SK-N-SH treated with all-trans-retinoic acid at 6 μM for 48 hours (cell line): ENCODE measurements around the gene C22orf31.
A peak's percentile ranks its signal among the peaks of the same experiment; 100 is the strongest.

Source experiments
- ATAC-seq: fragments of 200-7000 bp; cut with Tn5 transposase; 3 replicates; pipeline ENCODE4 v1.9.1; 2020; ENCODE audit warnings: mild to moderate bottlenecking, moderate library complexity
- ARNTL ChIP-seq: fragments of 450-650 bp; formaldehyde crosslinking; IDR thresholded peaks from 2 replicates; pipeline ENCODE4 v1.5.0; 2020; ENCODE audit warnings: low read depth, mild to moderate bottlenecking, moderate library complexity, borderline replicate concordance
- CREB5 ChIP-seq: fragments of 250-450 bp; sonication (Bioruptor Pico); IDR thresholded peaks from 2 replicates; pipeline ENCODE4 v1.5.1; 2020; ENCODE audit warnings: low read depth, mild to moderate bottlenecking, moderate library complexity
- CSRNP3 ChIP-seq: fragments of 250-450 bp; sonication (Bioruptor Pico); IDR thresholded peaks from 2 replicates; pipeline ENCODE4 v1.5.1; 2021; ENCODE audit warnings: mild to moderate bottlenecking, moderate library complexity
- GLIS3 ChIP-seq: fragments of 250-450 bp; sonication (Bioruptor Pico); IDR thresholded peaks from 2 replicates; pipeline ENCODE4 v1.5.0; 2020; ENCODE audit warnings: mild to moderate bottlenecking, moderate library complexity
- ISL1 ChIP-seq: fragments of 250-450 bp; sonication (Bioruptor Pico); IDR thresholded peaks from 2 replicates; pipeline ENCODE4 v2.1.2; 2022; ENCODE audit warnings: mild to moderate bottlenecking, moderate library complexity
- OSR1 ChIP-seq: fragments of 250-450 bp; sonication (Bioruptor Pico); IDR thresholded peaks from 2 replicates; pipeline ENCODE4 v1.8.0; 2022; ENCODE audit warnings: moderate library complexity, mild to moderate bottlenecking, inconsistent platforms
- PATZ1 ChIP-seq: fragments of 250-450 bp; sonication (Bioruptor Pico); IDR thresholded peaks from 2 replicates; pipeline ENCODE4 v1.8.0; 2020; ENCODE audit warnings: mild to moderate bottlenecking, moderate library complexity, borderline replicate concordance
- POU6F1 ChIP-seq: fragments of 250-450 bp; sonication (Bioruptor Pico); IDR thresholded peaks from 2 replicates; pipeline ENCODE4 v1.8.0; 2021; ENCODE audit warnings: low read depth, mild to moderate bottlenecking, moderate library complexity, borderline replicate concordance
- TCF4 ChIP-seq: fragments of 250-450 bp; sonication (Bioruptor Pico); IDR thresholded peaks from 2 replicates; pipeline ENCODE4 v1.8.0; 2021; ENCODE audit warnings: mild to moderate bottlenecking, moderate library complexity, borderline replicate concordance
- TSHZ2 ChIP-seq: fragments of 250-450 bp; sonication (Bioruptor Pico); IDR thresholded peaks from 2 replicates; pipeline ENCODE4 v1.5.0; 2020; ENCODE audit warnings: mild to moderate bottlenecking, moderate library complexity
- ZC3H10 ChIP-seq: fragments of 250-450 bp; sonication (Bioruptor Pico); IDR thresholded peaks from 2 replicates; pipeline ENCODE4 v1.5.1; 2021; ENCODE audit warnings: mild to moderate bottlenecking, moderate library complexity
- ZFP3 ChIP-seq: fragments of 250-450 bp; sonication (Bioruptor Pico); IDR thresholded peaks from 2 replicates; pipeline ENCODE4 v1.5.0; 2020; ENCODE audit warnings: mild to moderate bottlenecking, moderate library complexity
- ZNF8 ChIP-seq: fragments of 450-650 bp; formaldehyde crosslinking; IDR thresholded peaks from 2 replicates; pipeline ENCODE4 v1.5.0; 2020; ENCODE audit warnings: mild to moderate bottlenecking, moderate library complexity

C22orf31 gene

GRCh38 chr22:29032584-29032983 is 29.0 kb downstream of the C22orf31 start:
- TF ChIP-seq GLIS3 (CRISPR knock-in tag) (no peak), OSR1 (no peak), TSHZ2 (no peak), ZFP3 (CRISPR knock-in tag) (no peak), CSRNP3 (CRISPR knock-in tag) (no peak), POU6F1 (CRISPR knock-in tag) (no peak)
- no peak for ATAC-seq

- peak; percentile 3; the same call in 2 of the 3 replicates for ATAC-seq
- TF ChIP-seq ARNTL (no peak), OSR1 (no peak), CREB5 (no peak), PATZ1 (no peak), ZC3H10 (CRISPR knock-in tag) (no peak), TCF4 (CRISPR knock-in tag) (no peak), CSRNP3 (CRISPR knock-in tag) (no peak), ISL1 (CRISPR knock-in tag) (no peak)
Observed at GRCh38 chr22:29032014-29032475, 29.6 kb downstream of the C22orf31 start.

GRCh38 chr22:29031227-29032011 is 30.2 kb downstream of the C22orf31 start:
- TF ChIP-seq CREB5 (peak; percentile 55; the same call in 1 of the 2 replicates), ZNF8 (CRISPR knock-in tag) (no peak), ISL1 (CRISPR knock-in tag) (0 out of 2 replicates have a peak, but pooled peaks have one; percentile 26), PATZ1 (0 out of 2 replicates have a peak, but pooled peaks have one; percentile 47)
- TF ChIP-seq, all 23 proteins: peak for 3
- ATAC-seq: peak; percentile 86
